Gastrocnemius medialis (tissue), 4 donors: Measurements from ENCODE around the gene C20orf141.

Experiments used
- POLR2A ChIP-seq, 2 donors: fragments of 450-650 bp; IDR thresholded peaks; one replicate each; pipeline ENCODE4 v1.6.1; 2017; ENCODE audit warnings: antibody characterized with exemption in 2 of 2, mild to moderate bottlenecking in 2 of 2, moderate library complexity in 2 of 2
- TF ChIP-seq, protein P1 (sequence below), 5 experiments: fragments of 450-650 bp in 3 of 5; fragments of 200-600 bp in 2 of 5; sonication (generic) in 2 of 5; IDR thresholded peaks in 4 of 5; conservative IDR thresholded peaks in 1 of 5; 1 replicate in 4 of 5; 2 replicates in 1 of 5; pipeline ENCODE4 v1.5.1; 2016 to 2019; ENCODE audit warnings: antibody characterized with exemption in 5 of 5, mild to moderate bottlenecking in 3 of 5, moderate library complexity in 3 of 5

DNA sequence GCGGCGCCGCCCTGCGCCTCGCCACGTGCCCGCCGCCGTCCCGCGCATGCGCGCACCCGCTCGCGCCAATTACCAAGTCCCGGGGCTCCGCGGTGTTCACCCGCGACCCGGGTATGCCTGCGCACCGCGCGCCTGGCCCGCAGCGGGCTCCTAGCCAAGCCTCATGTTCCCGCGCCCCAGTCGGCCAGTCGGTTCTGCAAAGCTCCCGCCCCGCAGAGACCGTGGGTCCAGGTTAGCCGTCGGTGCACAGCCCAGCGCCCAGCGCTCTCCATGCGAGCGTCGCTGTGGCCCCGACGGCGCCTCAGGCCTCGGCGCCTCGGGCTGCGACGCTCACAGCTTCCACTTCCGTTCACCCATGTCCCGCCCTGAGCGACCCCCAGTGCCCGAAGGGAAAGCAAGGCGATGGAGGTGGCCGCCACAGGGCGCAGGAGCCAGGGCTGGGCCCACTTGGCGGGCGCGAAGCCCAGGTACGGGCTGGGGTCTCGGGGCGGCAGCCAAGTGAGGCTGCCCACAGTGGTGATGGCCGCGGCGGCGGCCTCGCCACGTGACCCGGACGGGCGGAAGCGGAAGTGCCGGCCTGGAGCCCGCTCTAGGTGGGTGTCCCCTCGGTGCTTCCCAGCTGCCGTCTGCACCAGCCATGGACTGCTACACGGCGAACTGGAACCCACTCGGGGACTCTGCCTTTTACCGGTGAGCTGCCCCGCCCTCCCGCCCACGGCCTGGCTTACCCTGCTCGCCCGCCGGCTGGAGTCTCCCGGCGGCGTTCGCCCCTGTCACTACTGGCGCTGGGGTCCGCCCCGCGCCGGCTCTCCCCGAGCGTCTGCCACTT, 25.6 kb downstream of the C20orf141 start, which contains the start of the genes PCED1A and VPS16:
- TF ChIP-seq, protein P1, sequence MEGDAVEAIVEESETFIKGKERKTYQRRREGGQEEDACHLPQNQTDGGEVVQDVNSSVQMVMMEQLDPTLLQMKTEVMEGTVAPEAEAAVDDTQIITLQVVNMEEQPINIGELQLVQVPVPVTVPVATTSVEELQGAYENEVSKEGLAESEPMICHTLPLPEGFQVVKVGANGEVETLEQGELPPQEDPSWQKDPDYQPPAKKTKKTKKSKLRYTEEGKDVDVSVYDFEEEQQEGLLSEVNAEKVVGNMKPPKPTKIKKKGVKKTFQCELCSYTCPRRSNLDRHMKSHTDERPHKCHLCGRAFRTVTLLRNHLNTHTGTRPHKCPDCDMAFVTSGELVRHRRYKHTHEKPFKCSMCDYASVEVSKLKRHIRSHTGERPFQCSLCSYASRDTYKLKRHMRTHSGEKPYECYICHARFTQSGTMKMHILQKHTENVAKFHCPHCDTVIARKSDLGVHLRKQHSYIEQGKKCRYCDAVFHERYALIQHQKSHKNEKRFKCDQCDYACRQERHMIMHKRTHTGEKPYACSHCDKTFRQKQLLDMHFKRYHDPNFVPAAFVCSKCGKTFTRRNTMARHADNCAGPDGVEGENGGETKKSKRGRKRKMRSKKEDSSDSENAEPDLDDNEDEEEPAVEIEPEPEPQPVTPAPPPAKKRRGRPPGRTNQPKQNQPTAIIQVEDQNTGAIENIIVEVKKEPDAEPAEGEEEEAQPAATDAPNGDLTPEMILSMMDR (IDR thresholded peaks at IDR 0.05 in 4 of 5, conservative IDR thresholded peaks at IDR 0.05 in 1 of 5) = no peak
- peak; percentile 42 to 60 for TF ChIP-seq POLR2A (IDR thresholded peaks at IDR 0.05)
